HepG2 (cell line): Measurements from ENCODE around the gene FNIP2. TPM values are rescaled to one million over a fixed set of nuclear protein-coding genes. Genes with fewer than 3 reads are reported as not detected.

ENCODE experiments used
- CCDC6 ChIP-seq: sonication (generic); formaldehyde crosslinking; IDR thresholded peaks from 2 replicates; pipeline ENCODE4 v1.8.1; 2022; ENCODE audit warnings: mild to moderate bottlenecking, missing genetic modification reagents, moderate library complexity
- ETV6 ChIP-seq: sonication (generic); formaldehyde crosslinking; conservative IDR thresholded peaks from 2 replicates; pipeline ENCODE4 v1.4.0; 2020; ENCODE audit warnings: missing genetic modification reagents
- RFXAP ChIP-seq: sonication (generic); formaldehyde crosslinking; IDR thresholded peaks from 2 replicates; pipeline ENCODE4 v1.4.0; 2020; ENCODE audit warnings: missing genetic modification reagents, borderline replicate concordance
- SMAD3 ChIP-seq: sonication (generic); formaldehyde crosslinking; IDR thresholded peaks from 2 replicates; pipeline ENCODE4 v1.4.0; 2020; ENCODE audit warnings: missing genetic modification reagents
- ZNF451 ChIP-seq: sonication (generic); formaldehyde crosslinking; IDR thresholded peaks from 2 replicates; pipeline ENCODE4 v1.5.0; 2020; ENCODE audit warnings: mild to moderate bottlenecking, missing genetic modification reagents
- polyA plus RNA-seq, 8 experiments: library from polyadenylated mRNA; depleted of rRNA in 3 of 8; stranded (reverse) in 7 of 8; unstranded in 1 of 8; fragments of >200 nt; fragmentation: Illumina TruSeq in 4 of 8; extraction: Trizol in 4 of 8; gene quantifications; 2 replicates each; pipeline versions ENCODE4 v1.2.1 to v1.2.3, GENCODE V29; 2011 to 2016; ENCODE audit warnings: low read depth in 4 of 8, missing spikeins in 1 of 8, mixed read lengths in 1 of 8; ENCODE audit not compliant: insufficient read depth in 1 of 8
- total RNA-seq, 5 experiments: library from RNA; depleted of rRNA; stranded (reverse); fragments of >200 nt; fragmentation: Illumina TruSeq; extraction: Trizol; gene quantifications; 2 replicates each; pipeline ENCODE4 v1.2.3, GENCODE V29; 2016; ENCODE audit warnings: low read depth in 1 of 5
- TF ChIP-seq, protein P1 (sequence below): sonication (generic); formaldehyde crosslinking; IDR thresholded peaks from 2 replicates; pipeline ENCODE4 v1.4.0; 2020; ENCODE audit warnings: mild to moderate bottlenecking, missing genetic modification reagents
- TF ChIP-seq, protein P2 (sequence below): sonication (generic); formaldehyde crosslinking; IDR thresholded peaks from 2 replicates; pipeline ENCODE4 v1.5.1; 2020; ENCODE audit warnings: missing genetic modification reagents, mild to moderate bottlenecking, borderline replicate concordance
- TF ChIP-seq, protein P3 (sequence below): sonication (generic); formaldehyde crosslinking; conservative IDR thresholded peaks from 2 replicates; pipeline ENCODE4 v1.4.0; 2020; ENCODE audit warnings: missing genetic modification reagents
- TF ChIP-seq, protein P4 (sequence below): sonication (generic); formaldehyde crosslinking; IDR thresholded peaks from one replicate; pipeline ENCODE4 v1.5.1; 2020; ENCODE audit warnings: mild to moderate bottlenecking, missing genetic modification reagents; ENCODE audit errors: not compliant biosample characterization

FNIP2 gene
- total and polyA plus RNA-seq, 2 of the 13 experiments (the other 11 are each of a cell fraction or from before 2014, with no cell fraction given): 15.5 to 21.0 TPM

DNA sequence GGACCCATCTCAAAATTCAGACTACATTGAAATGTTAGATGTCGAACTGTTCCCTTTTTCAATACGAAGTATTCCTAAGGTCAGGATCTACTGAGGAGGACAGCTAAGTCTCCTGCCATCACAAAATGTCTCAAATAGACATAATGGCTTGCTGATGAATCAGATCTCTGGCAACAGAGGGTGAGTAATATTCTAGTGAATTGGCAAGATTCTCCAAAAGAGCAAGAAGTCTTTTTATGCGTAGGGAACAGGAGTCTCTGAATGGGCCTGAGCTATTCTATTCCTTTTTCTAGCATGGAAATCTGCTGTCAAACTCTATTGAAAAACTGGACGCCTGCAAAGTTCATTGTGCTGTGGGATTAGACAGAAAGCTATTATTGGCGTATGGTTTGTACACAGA, 145.4 kb downstream of the FNIP2 start (continued):
- TF ChIP-seq ZNF451 (CRISPR knock-in tag): no peak
- no peak for TF ChIP-seq ETV6 (CRISPR knock-in tag)
- no peak for TF ChIP-seq SMAD3 (CRISPR knock-in tag)
- TF ChIP-seq RFXAP: no peak
- TF ChIP-seq CCDC6 (CRISPR knock-in tag): no peak
- TF ChIP-seq, protein P1, sequence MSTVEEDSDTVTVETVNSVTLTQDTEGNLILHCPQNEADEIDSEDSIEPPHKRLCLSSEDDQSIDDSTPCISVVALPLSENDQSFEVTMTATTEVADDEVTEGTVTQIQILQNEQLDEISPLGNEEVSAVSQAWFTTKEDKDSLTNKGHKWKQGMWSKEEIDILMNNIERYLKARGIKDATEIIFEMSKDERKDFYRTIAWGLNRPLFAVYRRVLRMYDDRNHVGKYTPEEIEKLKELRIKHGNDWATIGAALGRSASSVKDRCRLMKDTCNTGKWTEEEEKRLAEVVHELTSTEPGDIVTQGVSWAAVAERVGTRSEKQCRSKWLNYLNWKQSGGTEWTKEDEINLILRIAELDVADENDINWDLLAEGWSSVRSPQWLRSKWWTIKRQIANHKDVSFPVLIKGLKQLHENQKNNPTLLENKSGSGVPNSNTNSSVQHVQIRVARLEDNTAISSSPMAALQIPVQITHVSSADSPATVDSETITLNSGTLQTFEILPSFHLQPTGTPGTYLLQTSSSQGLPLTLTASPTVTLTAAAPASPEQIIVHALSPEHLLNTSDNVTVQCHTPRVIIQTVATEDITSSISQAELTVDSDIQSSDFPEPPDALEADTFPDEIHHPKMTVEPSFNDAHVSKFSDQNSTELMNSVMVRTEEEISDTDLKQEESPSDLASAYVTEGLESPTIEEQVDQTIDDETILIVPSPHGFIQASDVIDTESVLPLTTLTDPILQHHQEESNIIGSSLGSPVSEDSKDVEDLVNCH (CRISPR knock-in tag): no peak
- TF ChIP-seq, protein P2, sequence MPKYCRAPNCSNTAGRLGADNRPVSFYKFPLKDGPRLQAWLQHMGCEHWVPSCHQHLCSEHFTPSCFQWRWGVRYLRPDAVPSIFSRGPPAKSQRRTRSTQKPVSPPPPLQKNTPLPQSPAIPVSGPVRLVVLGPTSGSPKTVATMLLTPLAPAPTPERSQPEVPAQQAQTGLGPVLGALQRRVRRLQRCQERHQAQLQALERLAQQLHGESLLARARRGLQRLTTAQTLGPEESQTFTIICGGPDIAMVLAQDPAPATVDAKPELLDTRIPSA: no peak
- TF ChIP-seq, protein P3, sequence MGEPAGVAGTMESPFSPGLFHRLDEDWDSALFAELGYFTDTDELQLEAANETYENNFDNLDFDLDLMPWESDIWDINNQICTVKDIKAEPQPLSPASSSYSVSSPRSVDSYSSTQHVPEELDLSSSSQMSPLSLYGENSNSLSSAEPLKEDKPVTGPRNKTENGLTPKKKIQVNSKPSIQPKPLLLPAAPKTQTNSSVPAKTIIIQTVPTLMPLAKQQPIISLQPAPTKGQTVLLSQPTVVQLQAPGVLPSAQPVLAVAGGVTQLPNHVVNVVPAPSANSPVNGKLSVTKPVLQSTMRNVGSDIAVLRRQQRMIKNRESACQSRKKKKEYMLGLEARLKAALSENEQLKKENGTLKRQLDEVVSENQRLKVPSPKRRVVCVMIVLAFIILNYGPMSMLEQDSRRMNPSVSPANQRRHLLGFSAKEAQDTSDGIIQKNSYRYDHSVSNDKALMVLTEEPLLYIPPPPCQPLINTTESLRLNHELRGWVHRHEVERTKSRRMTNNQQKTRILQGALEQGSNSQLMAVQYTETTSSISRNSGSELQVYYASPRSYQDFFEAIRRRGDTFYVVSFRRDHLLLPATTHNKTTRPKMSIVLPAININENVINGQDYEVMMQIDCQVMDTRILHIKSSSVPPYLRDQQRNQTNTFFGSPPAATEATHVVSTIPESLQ: no peak
- TF ChIP-seq, protein P4, sequence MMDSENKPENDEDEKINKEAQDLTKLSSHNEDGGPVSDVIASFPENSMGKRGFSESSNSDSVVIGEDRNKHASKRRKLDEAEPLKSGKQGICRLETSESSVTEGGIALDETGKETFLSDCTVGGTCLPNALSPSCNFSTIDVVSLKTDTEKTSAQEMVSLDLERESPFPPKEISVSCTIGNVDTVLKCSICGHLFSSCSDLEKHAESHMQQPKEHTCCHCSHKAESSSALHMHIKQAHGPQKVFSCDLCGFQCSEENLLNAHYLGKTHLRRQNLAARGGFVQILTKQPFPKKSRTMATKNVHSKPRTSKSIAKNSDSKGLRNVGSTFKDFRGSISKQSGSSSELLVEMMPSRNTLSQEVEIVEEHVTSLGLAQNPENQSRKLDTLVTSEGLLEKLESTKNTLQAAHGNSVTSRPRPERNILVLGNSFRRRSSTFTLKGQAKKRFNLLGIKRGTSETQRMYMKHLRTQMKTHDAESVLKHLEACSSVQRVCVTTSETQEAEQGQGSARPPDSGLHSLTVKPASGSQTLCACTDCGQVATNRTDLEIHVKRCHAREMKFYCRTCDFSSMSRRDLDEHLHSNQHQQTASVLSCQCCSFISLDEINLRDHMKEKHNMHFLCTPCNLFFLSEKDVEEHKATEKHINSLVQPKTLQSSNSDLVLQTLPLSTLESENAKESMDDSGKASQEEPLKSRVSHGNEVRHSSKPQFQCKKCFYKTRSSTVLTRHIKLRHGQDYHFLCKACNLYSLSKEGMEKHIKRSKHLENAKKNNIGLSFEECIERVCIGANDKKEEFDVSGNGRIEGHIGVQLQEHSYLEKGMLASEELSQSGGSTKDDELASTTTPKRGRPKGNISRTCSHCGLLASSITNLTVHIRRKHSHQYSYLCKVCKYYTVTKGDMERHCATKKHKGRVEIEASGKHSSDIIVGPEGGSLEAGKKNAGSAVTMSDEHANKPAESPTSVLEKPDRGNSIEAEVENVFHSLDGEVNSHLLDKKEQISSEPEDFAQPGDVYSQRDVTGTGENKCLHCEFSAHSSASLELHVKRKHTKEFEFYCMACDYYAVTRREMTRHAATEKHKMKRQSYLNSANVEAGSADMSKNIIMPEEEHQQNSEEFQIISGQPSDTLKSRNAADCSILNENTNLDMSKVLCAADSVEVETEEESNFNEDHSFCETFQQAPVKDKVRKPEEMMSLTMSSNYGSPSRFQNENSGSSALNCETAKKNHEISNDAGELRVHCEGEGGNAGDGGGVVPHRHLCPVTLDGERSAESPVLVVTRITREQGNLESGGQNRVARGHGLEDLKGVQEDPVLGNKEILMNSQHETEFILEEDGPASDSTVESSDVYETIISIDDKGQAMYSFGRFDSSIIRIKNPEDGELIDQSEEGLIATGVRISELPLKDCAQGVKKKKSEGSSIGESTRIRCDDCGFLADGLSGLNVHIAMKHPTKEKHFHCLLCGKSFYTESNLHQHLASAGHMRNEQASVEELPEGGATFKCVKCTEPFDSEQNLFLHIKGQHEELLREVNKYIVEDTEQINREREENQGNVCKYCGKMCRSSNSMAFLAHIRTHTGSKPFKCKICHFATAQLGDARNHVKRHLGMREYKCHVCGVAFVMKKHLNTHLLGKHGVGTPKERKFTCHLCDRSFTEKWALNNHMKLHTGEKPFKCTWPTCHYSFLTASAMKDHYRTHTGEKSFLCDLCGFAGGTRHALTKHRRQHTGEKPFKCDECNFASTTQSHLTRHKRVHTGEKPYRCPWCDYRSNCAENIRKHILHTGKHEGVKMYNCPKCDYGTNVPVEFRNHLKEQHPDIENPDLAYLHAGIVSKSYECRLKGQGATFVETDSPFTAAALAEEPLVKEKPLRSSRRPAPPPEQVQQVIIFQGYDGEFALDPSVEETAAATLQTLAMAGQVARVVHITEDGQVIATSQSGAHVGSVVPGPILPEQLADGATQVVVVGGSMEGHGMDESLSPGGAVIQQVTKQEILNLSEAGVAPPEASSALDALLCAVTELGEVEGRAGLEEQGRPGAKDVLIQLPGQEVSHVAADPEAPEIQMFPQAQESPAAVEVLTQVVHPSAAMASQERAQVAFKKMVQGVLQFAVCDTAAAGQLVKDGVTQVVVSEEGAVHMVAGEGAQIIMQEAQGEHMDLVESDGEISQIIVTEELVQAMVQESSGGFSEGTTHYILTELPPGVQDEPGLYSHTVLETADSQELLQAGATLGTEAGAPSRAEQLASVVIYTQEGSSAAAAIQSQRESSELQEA (CRISPR knock-in tag): no peak
